Cardiac muscle cell (in vitro differentiated cells and primary cell): ENCODE results near the gene SLC13A5. TPM values are rescaled to one million over a fixed set of nuclear protein-coding genes. Genes with fewer than 3 reads are reported as not detected.

Experiments used
- DNase-seq, 2 donors: peaks; one replicate each; pipeline versions ENCODE4 v3.0.0 to v3.0.0-alpha.2; 2010 to 2017; ENCODE audit warnings: low read depth in 1 of 2, low spot score in 1 of 2
- H3K27ac ChIP-seq: fragments of 200-600 bp; sonication (generic); 2 replicates; pipeline ENCODE4 v1.5.1; 2016
- H3K27me3 ChIP-seq: fragments of 200-600 bp; sonication (generic); 2 replicates; pipeline ENCODE4 v1.6.0; 2016; ENCODE audit warnings: control low read depth
- H3K36me3 ChIP-seq: fragments of 200-600 bp; sonication (generic); 2 replicates; pipeline ENCODE4 v1.5.1; 2016; ENCODE audit warnings: control low read depth
- H3K4me1 ChIP-seq: fragments of 200-600 bp; sonication (generic); 2 replicates; pipeline ENCODE4 v1.8.1; 2017; ENCODE audit warnings: low read depth, mild to moderate bottlenecking, mixed run types
- H3K4me3 ChIP-seq: fragments of 200-600 bp; sonication (generic); 2 replicates; pipeline ENCODE4 v1.5.1; 2016; ENCODE audit warnings: mild to moderate bottlenecking
- H3K9me3 ChIP-seq: fragments of 200-600 bp; sonication (generic); 2 replicates; pipeline ENCODE4 v1.5.1; 2017; ENCODE audit warnings: low read depth, mild to moderate bottlenecking, control low read depth
- polyA plus RNA-seq: library from polyadenylated mRNA; unstranded; fragments of >200 nt; fragmentation: Nextera tagmentation; extraction: Ambion mirVana; gene quantifications from 2 replicates; pipeline ENCODE4 v1.2.1, GENCODE V29; 2016
- total RNA-seq: library from RNA; depleted of rRNA; stranded (reverse); fragments of >200 nt; gene quantifications from 2 replicates; pipeline ENCODE4 v1.2.3, GENCODE V29; 2016
- TF ChIP-seq, protein P1 (sequence below): IDR thresholded peaks from 2 replicates; pipeline ENCODE4 v1.5.1; 2012; ENCODE audit warnings: low read depth, mild to moderate bottlenecking, low read length

Gene SLC13A5
- total and polyA plus RNA-seq, 2 experiments from 2014 or later, result 0.15 to 0.18 TPM

DNA sequence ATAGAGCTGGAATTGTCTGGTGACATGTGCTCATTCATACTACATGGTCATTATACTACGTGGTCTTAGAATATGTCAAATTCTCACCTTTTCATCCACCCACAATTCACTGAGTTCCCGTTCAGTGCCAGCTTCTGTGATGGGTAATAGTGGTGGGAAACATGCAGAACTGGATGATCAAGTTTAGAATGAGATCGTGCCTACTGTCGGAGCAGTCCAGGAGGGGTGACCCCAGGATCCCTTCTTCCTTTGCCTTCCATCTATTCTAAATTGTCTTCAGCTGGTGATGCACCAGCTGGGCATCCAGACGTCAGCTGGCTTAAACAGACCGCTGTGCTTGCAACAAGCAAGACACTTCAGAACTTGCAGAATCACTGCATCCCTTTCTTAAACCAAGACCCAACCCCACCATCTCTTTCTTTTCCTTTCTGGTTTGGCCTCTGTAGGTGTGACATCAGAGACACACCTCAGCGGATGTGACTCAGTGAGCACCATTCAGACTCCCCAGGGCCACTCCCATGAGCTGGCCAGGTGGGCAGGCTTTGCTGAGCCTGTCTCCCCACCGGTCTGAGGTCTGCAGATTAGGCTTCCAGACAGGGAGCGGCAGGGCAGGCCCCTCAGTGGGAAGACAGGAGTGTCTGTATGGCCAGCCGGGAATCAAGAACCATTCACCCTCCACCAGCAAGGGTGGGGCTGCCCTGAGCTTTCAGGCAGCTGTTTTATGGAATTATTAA is 43.5 kb downstream of the SLC13A5 start:
- no peak for DNase-seq
- no peaks in the 10 kb centered on the region for H3K36me3 ChIP-seq
- H3K4me3 ChIP-seq, result no peak overlapping the region
- H3K9me3 ChIP-seq, result no peaks in the 10 kb centered on the region
- no peaks in the 10 kb centered on the region for H3K4me1 ChIP-seq
- H3K27ac ChIP-seq, result no peak overlapping the region
- TF ChIP-seq, protein P1, sequence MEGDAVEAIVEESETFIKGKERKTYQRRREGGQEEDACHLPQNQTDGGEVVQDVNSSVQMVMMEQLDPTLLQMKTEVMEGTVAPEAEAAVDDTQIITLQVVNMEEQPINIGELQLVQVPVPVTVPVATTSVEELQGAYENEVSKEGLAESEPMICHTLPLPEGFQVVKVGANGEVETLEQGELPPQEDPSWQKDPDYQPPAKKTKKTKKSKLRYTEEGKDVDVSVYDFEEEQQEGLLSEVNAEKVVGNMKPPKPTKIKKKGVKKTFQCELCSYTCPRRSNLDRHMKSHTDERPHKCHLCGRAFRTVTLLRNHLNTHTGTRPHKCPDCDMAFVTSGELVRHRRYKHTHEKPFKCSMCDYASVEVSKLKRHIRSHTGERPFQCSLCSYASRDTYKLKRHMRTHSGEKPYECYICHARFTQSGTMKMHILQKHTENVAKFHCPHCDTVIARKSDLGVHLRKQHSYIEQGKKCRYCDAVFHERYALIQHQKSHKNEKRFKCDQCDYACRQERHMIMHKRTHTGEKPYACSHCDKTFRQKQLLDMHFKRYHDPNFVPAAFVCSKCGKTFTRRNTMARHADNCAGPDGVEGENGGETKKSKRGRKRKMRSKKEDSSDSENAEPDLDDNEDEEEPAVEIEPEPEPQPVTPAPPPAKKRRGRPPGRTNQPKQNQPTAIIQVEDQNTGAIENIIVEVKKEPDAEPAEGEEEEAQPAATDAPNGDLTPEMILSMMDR, result no peak
- no peaks in the 10 kb centered on the region for H3K27me3 ChIP-seq

DNA sequence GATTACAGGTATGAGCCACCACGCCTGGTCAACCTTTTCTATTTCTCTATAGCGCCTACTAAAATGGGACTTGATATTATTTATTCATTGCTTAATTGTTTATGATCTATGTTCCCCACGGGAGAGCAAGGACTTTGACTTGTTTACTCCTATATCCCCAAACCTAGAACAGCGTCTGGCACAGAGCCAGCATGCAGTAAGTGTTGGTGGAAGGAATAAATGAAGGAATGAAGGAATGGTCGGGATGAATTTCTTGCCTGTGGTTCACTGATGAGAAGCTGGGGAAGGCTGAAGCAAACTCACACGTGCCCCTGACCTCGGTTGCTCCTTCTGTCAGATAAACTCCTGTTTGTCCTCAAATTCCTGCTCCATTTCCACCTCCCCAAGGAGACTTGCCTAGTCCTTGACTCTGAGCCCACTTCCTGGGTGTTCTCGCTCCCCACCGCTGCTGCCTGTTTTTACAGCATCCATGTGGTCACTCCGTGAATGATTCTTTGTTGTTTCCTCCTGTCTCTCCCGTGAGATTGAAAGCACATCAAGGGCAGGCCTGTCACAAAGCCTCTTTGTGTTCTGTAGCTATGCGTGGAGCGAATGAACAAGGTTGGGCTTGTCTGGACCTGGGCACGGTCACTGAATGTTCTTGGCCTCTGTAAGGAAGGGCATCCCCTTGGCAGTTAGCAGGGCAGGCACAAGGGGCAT is 44.3 kb downstream of the SLC13A5 start:
- no peak for DNase-seq
- Histone ChIP-seq H3K27me3 (no peaks in the 10 kb centered on the region), H3K27ac (no peak overlapping the region), H3K4me3 (no peak overlapping the region), H3K36me3 (no peaks in the 10 kb centered on the region), H3K4me1 (no peaks in the 10 kb centered on the region), H3K9me3 (no peaks in the 10 kb centered on the region)
- TF ChIP-seq, protein P1, result no peak

DNA sequence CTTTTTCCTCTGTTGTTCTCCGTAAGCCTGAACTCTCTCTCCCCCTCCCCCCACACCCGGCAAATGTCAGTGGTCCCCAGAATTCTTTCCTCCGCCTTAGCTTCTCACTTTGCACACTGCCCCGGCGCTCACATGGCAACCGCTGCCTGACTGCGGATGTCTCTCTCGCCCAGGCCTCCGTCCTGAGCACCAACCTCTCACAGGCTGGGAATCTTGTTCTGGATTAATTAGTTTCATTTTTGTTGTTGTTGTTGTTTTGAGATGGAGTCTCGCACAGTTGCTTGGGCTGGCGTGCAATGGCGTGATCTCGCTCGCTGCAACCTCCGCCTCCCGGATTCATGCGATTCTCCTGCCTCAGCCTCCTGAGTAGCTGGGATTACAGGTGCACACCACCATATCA is 45.0 kb downstream of the SLC13A5 start:
- TF ChIP-seq, protein P1, result no peak
- no peaks in the 10 kb centered on the region for H3K4me1 ChIP-seq
- DNase-seq, result no peak
- no peaks in the 10 kb centered on the region for H3K36me3 ChIP-seq
- no peak overlapping the region for H3K27ac ChIP-seq
- H3K27me3 ChIP-seq, result peaks cover 4% of the 10 kb centered on the region
- H3K4me3 ChIP-seq, result no peak overlapping the region
- H3K9me3 ChIP-seq, result no peaks in the 10 kb centered on the region

DNA sequence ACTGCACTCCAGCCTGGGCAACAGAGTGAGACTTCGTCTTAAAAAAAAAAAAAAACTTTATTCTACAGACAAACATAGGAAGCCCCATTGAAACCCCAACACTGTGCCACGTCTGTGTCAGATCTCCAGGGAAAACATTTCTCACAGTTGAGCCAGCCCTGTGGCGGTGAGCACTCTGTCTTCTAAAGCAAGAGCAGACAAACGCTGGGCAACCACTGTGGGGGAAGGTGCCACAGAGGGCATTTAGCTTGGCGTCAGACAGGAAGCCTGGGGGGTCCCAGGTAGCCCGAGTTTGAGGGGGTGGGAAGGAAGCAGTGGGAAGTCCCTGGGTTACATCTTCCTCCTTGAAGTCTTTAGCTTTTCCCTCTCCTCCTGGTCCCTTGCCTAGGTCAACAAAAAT is 45.7 kb downstream of the SLC13A5 start:
- H3K27ac ChIP-seq, result no peak overlapping the region
- no peak overlapping the region for H3K4me3 ChIP-seq
- peaks cover 10% of the 10 kb centered on the region for H3K27me3 ChIP-seq
- no peaks in the 10 kb centered on the region for H3K36me3 ChIP-seq
- no peak for DNase-seq
- no peaks in the 10 kb centered on the region for H3K4me1 ChIP-seq
- no peaks in the 10 kb centered on the region for H3K9me3 ChIP-seq
- TF ChIP-seq, protein P1, result no peak

DNA sequence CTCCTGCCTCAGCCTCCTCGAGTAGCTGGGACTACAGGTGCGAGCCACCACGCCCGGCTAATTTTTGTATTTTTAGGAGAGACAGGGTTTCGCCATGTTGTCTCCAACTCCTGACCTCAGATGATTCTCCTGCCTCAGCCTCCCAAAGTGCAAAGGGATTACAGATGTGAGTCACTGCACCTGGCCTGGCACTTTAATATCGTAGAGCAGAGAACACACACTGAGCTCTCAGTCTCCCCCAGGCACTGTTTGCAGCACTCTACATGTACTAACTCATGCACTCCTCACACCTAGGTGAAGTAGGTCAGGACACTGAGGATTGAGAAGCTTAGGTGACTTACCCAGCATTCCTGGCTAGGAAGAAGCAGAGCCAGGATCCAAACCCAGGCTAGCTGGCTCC is 46.6 kb downstream of the SLC13A5 start:
- Histone ChIP-seq H3K27ac (no peak overlapping the region), H3K4me1 (no peaks in the 10 kb centered on the region), H3K4me3 (no peak overlapping the region), H3K36me3 (no peaks in the 10 kb centered on the region), H3K27me3 (peaks cover 17% of the 10 kb centered on the region), H3K9me3 (no peaks in the 10 kb centered on the region)
- no peak for DNase-seq
- TF ChIP-seq, protein P1, result no peak
